Caco-2 (cell line): ENCODE data around the gene IL23A. TPM values are rescaled to one million over a fixed set of nuclear protein-coding genes. Genes with fewer than 3 reads are reported as not detected.
"Not testable (repeated sequence)": the region's sequence is repeated elsewhere in the genome, so short reads cannot be mapped to it uniquely, and the experiment has no call there.

Source experiments
- BruUV-seq: library from RNA; stranded (reverse); fragments of 400-500 nt; replicated peaks from 2 replicates; lab custom pipeline; 2021; lab: Mats Ljungman, UMichigan
- CTCF ChIA-PET: fragments of 300-600 bp; sonication (Branson Sonifier 250); formaldehyde crosslinking; loops from one replicate; lab custom pipeline; 2022; ENCODE audit warnings: antibody characterized with exemption; lab: Charles Lee
- POLR2A ChIA-PET: fragments of 300-600 bp; sonication (Branson Sonifier 250); formaldehyde crosslinking; loops from one replicate; lab custom pipeline; 2022; ENCODE audit warnings: antibody characterized with exemption; lab: Charles Lee
- DNase-seq, 2 experiments: peaks; one replicate each; pipeline versions ENCODE4 v3.0.0 to v3.0.0-alpha.2; 2020 to 2022
- H3K27me3 ChIP-seq: replicated peaks from 2 replicates; pipeline ENCODE4 v1.6.0; 2011; ENCODE audit warnings: low read length; ENCODE audit not compliant: control insufficient read depth, insufficient read depth
- H3K36me3 ChIP-seq: 2 replicates; pipeline ENCODE4 v1.5.1; 2011; ENCODE audit warnings: low read length; ENCODE audit not compliant: control insufficient read depth, insufficient read depth
- H3K4me1 ChIP-seq: fragments of 250-450 bp; sonication (Bioruptor Pico); 2 replicates; pipeline ENCODE4 v1.5.1; 2020; ENCODE audit warnings: mild to moderate bottlenecking
- H3K4me3 ChIP-seq: 2 replicates; pipeline ENCODE4 v1.5.1; 2011; ENCODE audit warnings: low read depth, mild to moderate bottlenecking, control low read depth, low read length
- H3K9me3 ChIP-seq: fragments of 250-450 bp; sonication (Bioruptor Pico); 2 replicates; pipeline ENCODE4 v1.5.1; 2020; ENCODE audit warnings: mild to moderate bottlenecking, moderate library complexity
- H3K27ac Mint-ChIP-seq: one replicate; pipeline ENCODE4 v1.8.0; 2022; ENCODE audit warnings: mixed read lengths; ENCODE audit not compliant: unreplicated experiment
- H3K27me3 Mint-ChIP-seq: one replicate; pipeline ENCODE4 v1.8.0; 2022; ENCODE audit warnings: mixed read lengths; ENCODE audit not compliant: insufficient read depth, unreplicated experiment
- H3K36me3 Mint-ChIP-seq: one replicate; pipeline ENCODE4 v1.8.0; 2022; ENCODE audit warnings: mild to moderate bottlenecking, mixed read lengths; ENCODE audit not compliant: insufficient read depth, unreplicated experiment
- H3K4me1 Mint-ChIP-seq: one replicate; pipeline ENCODE4 v1.8.0; 2022; ENCODE audit warnings: low read depth, mixed read lengths; ENCODE audit not compliant: unreplicated experiment
- H3K4me3 Mint-ChIP-seq: one replicate; pipeline ENCODE4 v1.8.0; 2022; ENCODE audit warnings: mild to moderate bottlenecking, moderate library complexity, mixed read lengths; ENCODE audit not compliant: unreplicated experiment
- H3K9me3 Mint-ChIP-seq: one replicate; pipeline ENCODE4 v1.8.0; 2022; ENCODE audit warnings: mixed read lengths; ENCODE audit not compliant: unreplicated experiment
- intact Hi-C: fragments of 100-400 bp; cut with micrococcal nuclease; formaldehyde crosslinking; loops from one replicate; pipeline ENCODE4 v1.10.0; 2022; ENCODE audit not compliant: unreplicated experiment
- total RNA-seq: library from RNA; stranded (reverse); gene quantifications from 2 replicates; pipeline ENCODE4 v1.2.3, GENCODE V29; 2022
- TF ChIP-seq, protein P1 (sequence below), 2 experiments: fragments of 200-600 bp in 1 of 2; IDR thresholded peaks; 1 replicate in 1 of 2; 2 replicates in 1 of 2; pipeline versions ENCODE4 v1.5.1 to v1.8.0; 2011 to 2022; ENCODE audit warnings: antibody characterized with exemption in 1 of 2, control low read depth in 1 of 2, inconsistent platforms in 1 of 2, low read depth in 1 of 2, low read length in 1 of 2, mild to moderate bottlenecking in 1 of 2, moderate library complexity in 1 of 2; ENCODE audit not compliant: insufficient read depth in 1 of 2, severe bottlenecking in 1 of 2, unreplicated experiment in 1 of 2

Gene IL23A
- total RNA-seq, 1 experiment from 2014 or later, result 0.48 TPM

GRCh38 chr12:56333679-56334489 lies 4.8 kb upstream of the IL23A start, which contains the start of gene PAN2:
TSS of gene PAN2 (minus strand) at chr12:56334000. CDS start at chr12:56333094, 906 bp downstream.
- Histone ChIP-seq H3K9me3 (no peaks in the 10 kb centered on the region), H3K36me3 (no peaks in the 10 kb centered on the region), H3K4me3 (peak within 1 kb of the TSS; percentile 63), H3K4me1 (peaks cover 17% of the 10 kb centered on the region), H3K27me3 (no peaks in the 10 kb centered on the region)
- BruUV-seq, result no TSS peak
- peaks cover 13% of the 10 kb centered on the region for H3K36me3 Mint-ChIP-seq
- no peaks in the 10 kb centered on the region for H3K27me3 Mint-ChIP-seq
- H3K4me1 Mint-ChIP-seq, result peaks cover 8% of the 10 kb centered on the region
- ChIA-PET CTCF (interaction anchor here (0.8 to 1.2 kb wide), 3 partner anchors 18 to 130 kb away, joined by 4 to 6 read pairs (median 5); partner anchors contain the start of genes CNPY2 and STAT2), POLR2A (interaction anchor here (0.8 to 1.3 kb wide), 3 partner anchors 26 to 130 kb away, joined by 3 to 9 read pairs (median 3); partner anchors contain the start of genes STAT2 and TIMELESS)
- peak; percentile 94 to 97 for DNase-seq
- H3K9me3 Mint-ChIP-seq, result no peaks in the 10 kb centered on the region
- TF ChIP-seq, protein P1, sequence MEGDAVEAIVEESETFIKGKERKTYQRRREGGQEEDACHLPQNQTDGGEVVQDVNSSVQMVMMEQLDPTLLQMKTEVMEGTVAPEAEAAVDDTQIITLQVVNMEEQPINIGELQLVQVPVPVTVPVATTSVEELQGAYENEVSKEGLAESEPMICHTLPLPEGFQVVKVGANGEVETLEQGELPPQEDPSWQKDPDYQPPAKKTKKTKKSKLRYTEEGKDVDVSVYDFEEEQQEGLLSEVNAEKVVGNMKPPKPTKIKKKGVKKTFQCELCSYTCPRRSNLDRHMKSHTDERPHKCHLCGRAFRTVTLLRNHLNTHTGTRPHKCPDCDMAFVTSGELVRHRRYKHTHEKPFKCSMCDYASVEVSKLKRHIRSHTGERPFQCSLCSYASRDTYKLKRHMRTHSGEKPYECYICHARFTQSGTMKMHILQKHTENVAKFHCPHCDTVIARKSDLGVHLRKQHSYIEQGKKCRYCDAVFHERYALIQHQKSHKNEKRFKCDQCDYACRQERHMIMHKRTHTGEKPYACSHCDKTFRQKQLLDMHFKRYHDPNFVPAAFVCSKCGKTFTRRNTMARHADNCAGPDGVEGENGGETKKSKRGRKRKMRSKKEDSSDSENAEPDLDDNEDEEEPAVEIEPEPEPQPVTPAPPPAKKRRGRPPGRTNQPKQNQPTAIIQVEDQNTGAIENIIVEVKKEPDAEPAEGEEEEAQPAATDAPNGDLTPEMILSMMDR (IDR thresholded peaks at IDR 0.05; ENCODE audit: insufficient read depth in 1 of 2, low read depth in 1 of 2, low read length in 1 of 2, severe bottlenecking in 1 of 2, unreplicated experiment in 1 of 2), result peak; percentile 65 to 77
- intact Hi-C loops, result loop anchor here (1.0 to 5.0 kb wide), 5 partner anchors 18 to 134 kb away; partner anchors contain the start of genes SPRYD4, STAT2 and TIMELESS
- peak within 1 kb of the TSS; percentile 99 for H3K27ac Mint-ChIP-seq
- peak within 1 kb of the TSS; percentile 98 for H3K4me3 Mint-ChIP-seq

- H3K4me3 ChIP-seq, result peak overlapping the region; percentile 63
- intact Hi-C loops, result loop anchor here (1.0 to 5.0 kb wide), 4 partner anchors 26 to 134 kb away; partner anchors contain the start of genes SPRYD4, STAT2 and TIMELESS
- peaks cover 14% of the 10 kb centered on the region for H3K4me1 ChIP-seq
- Mint-ChIP-seq H3K4me1 (peaks cover 8% of the 10 kb centered on the region), H3K27me3 (no peaks in the 10 kb centered on the region), H3K9me3 (no peaks in the 10 kb centered on the region), H3K27ac (peak overlapping the region; percentile 99), H3K36me3 (peaks cover 13% of the 10 kb centered on the region), H3K4me3 (peak overlapping the region; percentile 98)
- POLR2A ChIA-PET, result interaction anchor here (2.9 kb wide), 1 partner anchor 25 kb away, joined by 9 read pairs; the partner anchor contains the start of gene STAT2
- no peaks in the 10 kb centered on the region for H3K27me3 ChIP-seq
- no peak for DNase-seq
- H3K36me3 ChIP-seq, result no peaks in the 10 kb centered on the region
- CTCF ChIA-PET, result interaction anchor here (0.6 kb wide), 1 partner anchor 14 kb away, joined by 4 read pairs; no protein-coding TSS in a partner anchor
- no peaks in the 10 kb centered on the region for H3K9me3 ChIP-seq
- TF ChIP-seq, protein P1 (IDR thresholded peaks at IDR 0.05; ENCODE audit: insufficient read depth in 1 of 2, low read depth in 1 of 2, low read length in 1 of 2, severe bottlenecking in 1 of 2, unreplicated experiment in 1 of 2), result peak in 1 of 2 experiments; percentile 9
- BruUV-seq, result TSS peak; percentile 99
These were observed 4.2 kb upstream of the IL23A start for GRCh38 chr12:56334490-56334793.

GRCh38 chr12:56335527-56335926 lies 3.2 kb upstream of the IL23A start:
- H3K9me3 Mint-ChIP-seq, H3K27me3 Mint-ChIP-seq, H3K4me3 Mint-ChIP-seq, BruUV-seq, H3K9me3 ChIP-seq, H3K27ac Mint-ChIP-seq, H3K36me3 ChIP-seq, H3K4me1 Mint-ChIP-seq, intact Hi-C loops, H3K27me3 ChIP-seq, H3K4me3 ChIP-seq, DNase-seq: not testable (repeated sequence)
- H3K36me3 Mint-ChIP-seq, result peaks cover 13% of the 10 kb centered on the region
- ChIA-PET CTCF (interaction anchor here (0.6 to 0.7 kb wide), 2 partner anchors 114 to 126 kb away, joined by 4 to 9 read pairs; no protein-coding TSS in a partner anchor), POLR2A (interaction anchor here (0.7 to 2.9 kb wide), 2 partner anchors 11 to 24 kb away, joined by 9 to 11 read pairs; partner anchors contain the start of gene STAT2)
- H3K4me1 ChIP-seq, result peaks cover 14% of the 10 kb centered on the region
